HFF-Myc (cell line): ENCODE data around the gene RIN2.
"Not testable (repeated sequence)": the region's sequence is repeated elsewhere in the genome, so short reads cannot be mapped to it uniquely, and the experiment has no call there.

ENCODE experiments used
- DNase-seq: peaks from one replicate; pipeline ENCODE4 v3.0.0-alpha.2; 2011; ENCODE audit warnings: low read depth; ENCODE audit errors: extremely low read depth
- H3K4me3 ChIP-seq: replicated peaks from 2 replicates; pipeline ENCODE4 v1.5.1; 2011; ENCODE audit warnings: low read depth, mild to moderate bottlenecking, control low read depth, low read length
- TF ChIP-seq, protein P1 (sequence below): IDR thresholded peaks from 2 replicates; pipeline ENCODE4 v1.5.1; 2012; ENCODE audit warnings: mild to moderate bottlenecking, low read depth, low read length, control low read depth; ENCODE audit errors: missing control alignments

The RIN2 gene

DNA sequence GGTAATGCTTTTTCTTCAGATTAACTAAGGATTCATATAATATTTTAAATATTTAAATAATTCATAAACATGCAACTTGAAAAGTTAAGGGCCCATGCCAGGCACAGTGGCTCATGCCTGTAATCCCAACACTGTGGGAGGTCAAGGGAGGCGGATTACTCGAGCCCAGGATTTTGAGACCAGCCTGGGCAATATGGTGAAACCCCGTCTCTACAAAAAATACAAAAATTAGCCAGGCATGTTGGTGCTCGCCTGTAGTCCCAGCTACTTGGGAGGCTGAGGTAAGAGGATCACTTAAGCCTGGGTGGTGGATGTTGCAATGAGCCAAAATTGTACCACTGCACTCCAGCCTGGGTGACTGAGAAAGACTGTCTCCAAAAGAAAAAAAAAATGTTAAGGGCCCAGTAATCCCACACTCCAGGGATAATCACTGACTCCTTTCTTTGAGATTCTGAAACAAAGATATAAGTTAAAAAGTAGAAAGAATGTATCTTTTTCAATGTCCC, 7.9 kb upstream of the RIN2 start:
- no peak for DNase-seq
- no peak overlapping the region for H3K4me3 ChIP-seq
- TF ChIP-seq, protein P1, sequence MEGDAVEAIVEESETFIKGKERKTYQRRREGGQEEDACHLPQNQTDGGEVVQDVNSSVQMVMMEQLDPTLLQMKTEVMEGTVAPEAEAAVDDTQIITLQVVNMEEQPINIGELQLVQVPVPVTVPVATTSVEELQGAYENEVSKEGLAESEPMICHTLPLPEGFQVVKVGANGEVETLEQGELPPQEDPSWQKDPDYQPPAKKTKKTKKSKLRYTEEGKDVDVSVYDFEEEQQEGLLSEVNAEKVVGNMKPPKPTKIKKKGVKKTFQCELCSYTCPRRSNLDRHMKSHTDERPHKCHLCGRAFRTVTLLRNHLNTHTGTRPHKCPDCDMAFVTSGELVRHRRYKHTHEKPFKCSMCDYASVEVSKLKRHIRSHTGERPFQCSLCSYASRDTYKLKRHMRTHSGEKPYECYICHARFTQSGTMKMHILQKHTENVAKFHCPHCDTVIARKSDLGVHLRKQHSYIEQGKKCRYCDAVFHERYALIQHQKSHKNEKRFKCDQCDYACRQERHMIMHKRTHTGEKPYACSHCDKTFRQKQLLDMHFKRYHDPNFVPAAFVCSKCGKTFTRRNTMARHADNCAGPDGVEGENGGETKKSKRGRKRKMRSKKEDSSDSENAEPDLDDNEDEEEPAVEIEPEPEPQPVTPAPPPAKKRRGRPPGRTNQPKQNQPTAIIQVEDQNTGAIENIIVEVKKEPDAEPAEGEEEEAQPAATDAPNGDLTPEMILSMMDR = no peak

DNA sequence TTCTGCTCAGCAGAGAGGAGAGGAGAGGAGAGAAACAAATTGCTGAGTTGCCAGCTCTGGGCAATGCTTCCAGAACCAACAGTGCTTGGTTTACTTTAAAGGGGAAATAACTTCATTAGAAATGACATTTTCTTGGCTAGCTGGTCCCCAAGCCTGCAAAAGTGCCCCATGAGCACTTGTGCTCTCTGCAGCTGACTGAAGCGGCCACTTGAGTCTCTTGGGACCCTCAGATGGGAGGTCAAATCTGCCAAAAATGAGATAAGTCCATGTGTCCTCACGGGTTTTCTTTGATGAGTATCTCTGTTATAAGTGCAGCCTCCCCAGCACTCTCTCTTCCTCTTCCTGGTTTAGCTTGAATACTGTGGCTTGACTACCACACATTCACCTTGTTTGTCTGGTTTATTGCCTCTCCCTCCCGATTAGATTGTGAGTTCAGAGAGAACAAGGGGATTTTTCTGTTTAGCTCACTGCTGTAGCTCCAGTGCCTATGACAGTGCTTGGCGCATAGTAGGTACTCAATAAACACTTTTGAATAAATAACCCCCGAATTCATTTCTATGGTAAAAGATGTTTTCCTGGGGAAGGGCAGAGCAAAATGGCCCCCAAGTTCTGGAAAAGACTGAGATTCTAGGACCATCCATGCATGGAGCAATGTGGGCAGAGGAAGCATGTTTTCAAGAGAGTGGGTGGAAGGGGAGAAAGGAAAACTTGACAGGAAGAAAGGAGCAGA, 7.0 kb upstream of the RIN2 start:
- TF ChIP-seq, protein P1 = no peak
- no peak for DNase-seq
- H3K4me3 ChIP-seq = no peak overlapping the region

DNA sequence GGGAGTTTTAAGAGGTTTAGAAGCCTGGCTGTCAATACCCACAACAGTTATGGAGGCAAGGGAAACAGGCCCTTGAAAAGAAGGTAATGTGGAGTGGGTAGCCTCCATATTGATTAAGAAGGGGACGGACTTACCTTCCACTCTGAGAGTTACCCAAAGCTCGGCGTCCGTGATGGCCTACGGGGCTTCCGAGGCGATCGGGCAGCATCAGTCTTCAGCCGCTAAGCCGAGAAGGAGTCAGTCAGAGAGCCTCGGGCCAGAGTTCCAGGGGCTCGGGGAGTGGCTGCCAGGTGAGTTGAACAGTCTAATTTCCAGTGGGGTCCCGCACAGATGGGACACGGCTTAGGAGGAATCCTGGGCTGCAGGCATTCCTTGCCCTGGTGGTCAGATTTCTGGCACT, 3.9 kb upstream of the RIN2 start:
- not testable (repeated sequence) for DNase-seq, H3K4me3 ChIP-seq

DNA sequence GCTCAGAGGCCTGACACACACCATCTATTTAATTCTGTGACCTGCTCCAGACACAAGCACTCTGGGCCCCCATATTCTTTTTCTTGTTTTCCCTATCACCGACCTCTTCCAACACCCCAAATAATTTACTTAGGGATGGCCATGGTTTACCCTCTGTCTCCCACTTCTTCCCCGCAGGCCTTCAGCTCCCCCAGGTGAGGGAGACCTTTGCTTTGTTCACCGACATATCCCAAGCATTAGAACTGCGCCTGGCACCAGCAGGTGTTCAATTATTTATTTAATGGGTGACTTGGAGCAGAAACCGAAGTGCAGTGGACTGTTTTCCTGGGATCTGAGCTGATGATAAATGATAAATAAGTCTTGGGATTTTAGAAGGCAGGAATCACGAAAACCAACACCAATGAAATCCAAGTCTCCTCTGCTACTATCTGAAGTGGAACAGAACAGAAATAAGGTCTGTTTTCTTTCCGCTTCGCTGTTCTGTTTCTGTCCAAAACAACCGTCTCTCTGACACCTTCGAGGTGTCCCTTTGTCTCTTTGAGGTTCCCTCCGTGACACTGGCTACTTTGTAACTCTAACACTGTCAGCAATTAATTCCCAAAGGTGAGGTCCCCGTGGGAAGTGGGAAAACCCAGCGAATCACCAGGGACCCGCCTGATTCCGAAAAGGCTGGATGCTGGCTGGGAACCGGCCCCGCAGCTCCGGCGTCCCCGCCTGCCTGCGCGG, 1.1 kb upstream of the RIN2 start:
- TF ChIP-seq, protein P1 = no peak
- DNase-seq = no peak
- peak overlapping the region; percentile 65 for H3K4me3 ChIP-seq

DNA sequence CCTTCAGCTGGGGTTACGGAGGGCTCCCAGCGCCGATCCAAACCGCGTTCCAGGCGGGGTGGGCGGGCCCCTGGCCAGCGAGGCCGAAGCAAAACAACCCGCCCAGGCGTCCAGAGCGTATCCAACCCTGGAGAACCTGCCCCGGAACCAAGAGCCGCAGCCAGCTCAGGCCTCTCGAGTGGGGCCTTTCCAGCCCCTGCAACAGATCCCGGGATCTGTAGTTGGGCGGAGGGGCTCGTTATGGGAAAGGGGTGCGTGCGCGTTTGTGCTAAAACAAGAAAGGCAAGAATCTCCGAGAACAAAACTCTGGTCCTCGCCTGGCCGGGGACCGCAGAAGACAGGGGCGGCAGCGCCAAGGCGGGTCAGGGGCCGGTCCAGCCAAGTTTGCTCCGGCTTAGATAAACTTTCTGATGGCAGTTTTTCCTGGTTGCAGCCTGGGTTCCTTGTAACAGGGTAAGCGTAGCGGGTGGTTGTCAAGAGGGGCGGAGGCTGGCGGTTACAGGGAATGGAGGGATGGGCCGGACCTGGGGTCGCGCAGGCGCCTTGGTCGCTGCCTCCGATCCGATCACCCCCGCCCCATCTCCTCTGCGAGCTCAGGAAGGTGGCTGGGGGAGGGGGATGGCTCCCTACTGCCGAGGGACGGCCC, 448 bp upstream of the RIN2 start:
- H3K4me3 ChIP-seq = peak overlapping the region; percentile 65
- DNase-seq = peak; percentile 40

DNA sequence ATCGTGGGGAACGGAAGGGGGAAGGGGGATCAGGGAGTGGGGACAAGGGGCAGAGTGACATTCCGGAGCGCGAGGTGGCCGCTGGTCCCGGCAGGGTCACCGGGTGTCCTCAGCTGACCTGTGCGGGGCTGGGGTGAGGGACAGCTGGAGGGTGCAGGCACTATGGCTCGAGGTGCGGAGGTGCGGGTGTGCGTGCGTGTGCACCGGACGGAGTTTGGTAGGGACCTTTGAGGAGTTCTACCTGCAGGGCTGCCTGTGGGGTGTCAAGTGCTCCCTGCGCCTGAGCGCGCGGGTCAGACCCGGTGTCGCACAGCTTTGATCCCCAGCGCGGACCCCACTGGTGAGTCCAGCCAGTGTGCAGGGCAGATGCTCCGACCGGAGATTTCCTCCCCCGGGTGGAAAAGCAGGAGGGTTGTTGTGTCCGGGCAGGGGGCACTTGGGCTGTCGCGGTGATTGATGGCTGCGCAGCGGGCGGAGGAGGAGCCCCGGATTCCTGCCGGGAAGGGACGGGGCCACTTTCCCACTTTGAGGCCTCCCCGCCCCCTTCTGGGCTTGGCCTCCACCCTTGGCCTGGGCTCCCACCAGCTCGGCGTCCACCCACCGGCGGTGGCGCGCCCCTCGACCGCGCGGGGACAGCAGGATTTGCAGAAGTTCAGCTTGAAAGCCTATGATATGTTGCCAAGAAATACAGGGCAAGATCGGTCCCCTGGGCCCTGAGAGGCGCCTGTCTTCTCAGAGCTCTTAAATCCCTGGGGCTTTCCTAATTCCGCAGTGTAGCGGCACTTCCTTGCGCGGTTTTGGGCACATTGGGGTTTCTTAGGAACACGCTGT, 658 bp downstream of the RIN2 start:
- H3K4me3 ChIP-seq = peak overlapping the region; percentile 65
- TF ChIP-seq, protein P1 = no peak
- no peak for DNase-seq

More for the DNA sequence above, 448 bp upstream of the RIN2 start:
- TF ChIP-seq, protein P1 = no peak
